22Rv1 (cell line): ENCODE data around the gene NPY5R.

Experiments
- H3K27ac ChIP-seq: fragments of 450-650 bp; 2 replicates; pipeline ENCODE4 v1.5.1; 2017
- ZFX ChIP-seq: fragments of 450-650 bp; IDR thresholded peaks from 2 replicates; pipeline ENCODE4 v1.6.1; 2017; ENCODE audit warnings: antibody characterized with exemption, borderline replicate concordance
- TF ChIP-seq, protein P1 (sequence below): fragments of 450-650 bp; IDR thresholded peaks from 2 replicates; pipeline ENCODE4 v1.5.1; 2017; ENCODE audit warnings: mild to moderate bottlenecking

NPY5R gene

DNA sequence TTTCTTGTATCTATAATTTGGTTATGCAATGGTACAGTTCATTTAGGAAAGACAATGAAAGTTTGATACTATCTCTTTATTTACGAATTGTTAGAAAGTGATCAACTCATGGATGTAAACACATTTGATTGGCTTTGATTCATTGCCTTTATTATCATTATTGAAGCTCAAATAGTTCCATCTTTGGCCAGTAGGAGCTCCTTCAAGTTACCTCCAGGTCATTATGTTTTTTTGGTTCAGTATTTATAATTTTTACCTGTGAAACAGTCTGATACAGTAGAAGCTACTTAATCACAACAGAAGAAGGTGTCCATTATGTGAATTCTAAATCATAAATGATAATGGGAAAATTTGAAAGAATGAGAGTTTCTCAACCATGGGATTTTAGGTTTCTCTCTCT is 12.4 kb downstream of the NPY5R start:
- TF ChIP-seq, protein P1, sequence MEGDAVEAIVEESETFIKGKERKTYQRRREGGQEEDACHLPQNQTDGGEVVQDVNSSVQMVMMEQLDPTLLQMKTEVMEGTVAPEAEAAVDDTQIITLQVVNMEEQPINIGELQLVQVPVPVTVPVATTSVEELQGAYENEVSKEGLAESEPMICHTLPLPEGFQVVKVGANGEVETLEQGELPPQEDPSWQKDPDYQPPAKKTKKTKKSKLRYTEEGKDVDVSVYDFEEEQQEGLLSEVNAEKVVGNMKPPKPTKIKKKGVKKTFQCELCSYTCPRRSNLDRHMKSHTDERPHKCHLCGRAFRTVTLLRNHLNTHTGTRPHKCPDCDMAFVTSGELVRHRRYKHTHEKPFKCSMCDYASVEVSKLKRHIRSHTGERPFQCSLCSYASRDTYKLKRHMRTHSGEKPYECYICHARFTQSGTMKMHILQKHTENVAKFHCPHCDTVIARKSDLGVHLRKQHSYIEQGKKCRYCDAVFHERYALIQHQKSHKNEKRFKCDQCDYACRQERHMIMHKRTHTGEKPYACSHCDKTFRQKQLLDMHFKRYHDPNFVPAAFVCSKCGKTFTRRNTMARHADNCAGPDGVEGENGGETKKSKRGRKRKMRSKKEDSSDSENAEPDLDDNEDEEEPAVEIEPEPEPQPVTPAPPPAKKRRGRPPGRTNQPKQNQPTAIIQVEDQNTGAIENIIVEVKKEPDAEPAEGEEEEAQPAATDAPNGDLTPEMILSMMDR = no peak
- TF ChIP-seq ZFX = no peak
- no peak overlapping the region for H3K27ac ChIP-seq

DNA sequence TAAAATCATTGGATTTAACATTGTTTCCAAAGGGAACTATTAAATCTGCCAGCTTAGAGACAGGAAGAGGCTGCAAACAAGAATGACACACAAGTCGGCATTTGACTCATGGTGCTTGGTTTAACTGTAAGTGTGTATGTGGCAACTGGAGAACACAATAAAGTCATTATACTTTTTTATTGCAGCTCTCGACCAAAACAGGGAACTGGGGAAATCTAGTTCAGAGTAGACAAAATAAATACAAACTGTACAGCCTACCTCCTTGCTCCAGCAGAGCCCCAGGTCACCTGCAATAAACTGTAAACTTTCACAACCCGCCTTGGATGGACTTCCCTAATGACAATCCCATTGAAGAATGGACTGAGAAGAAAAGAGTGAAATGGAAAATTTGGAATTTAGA is 24.0 kb downstream of the NPY5R start:
- TF ChIP-seq ZFX = no peak
- H3K27ac ChIP-seq = no peak overlapping the region

DNA sequence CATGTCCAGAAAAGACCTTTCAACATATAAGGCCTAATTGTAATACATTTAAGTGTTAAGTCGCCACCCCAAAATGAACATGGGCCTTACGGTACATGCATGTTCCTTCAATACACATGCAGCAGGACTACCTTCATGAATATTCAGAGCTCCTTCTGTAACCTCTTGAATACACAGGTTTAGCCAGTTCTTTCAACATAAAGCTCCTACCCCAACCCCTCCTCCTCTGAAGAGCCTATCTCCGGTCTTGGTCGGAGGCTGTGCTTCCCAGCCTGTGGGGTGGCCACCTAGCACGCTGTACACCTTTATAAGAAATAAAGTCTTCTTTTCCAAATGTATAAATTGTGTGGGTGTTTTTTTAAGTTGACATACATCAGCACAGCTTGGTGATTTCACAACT is 28.3 kb downstream of the NPY5R start:
- TF ChIP-seq, protein P1 = no peak
- TF ChIP-seq ZFX = no peak
- H3K27ac ChIP-seq = no peak overlapping the region

DNA sequence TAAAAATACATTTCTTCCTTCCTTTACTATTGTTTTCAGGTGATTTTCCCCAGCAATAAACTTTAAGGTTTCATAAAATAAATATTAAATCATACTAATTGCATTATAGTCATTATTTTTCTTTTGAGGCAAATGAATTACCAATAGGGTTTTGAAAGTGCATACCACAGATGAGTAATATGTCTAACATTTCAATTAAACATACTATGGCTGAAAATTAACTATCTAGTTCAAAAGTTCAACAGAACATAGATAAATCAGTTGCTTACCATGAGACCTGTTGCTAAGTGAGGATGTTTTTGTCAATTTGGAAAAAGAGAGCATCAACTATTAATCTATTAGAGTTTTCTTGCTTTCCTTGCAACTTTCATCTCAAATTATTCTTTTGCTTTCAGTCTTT is 35.0 kb downstream of the NPY5R start:
- no peak for TF ChIP-seq ZFX
- TF ChIP-seq, protein P1 = no peak

DNA sequence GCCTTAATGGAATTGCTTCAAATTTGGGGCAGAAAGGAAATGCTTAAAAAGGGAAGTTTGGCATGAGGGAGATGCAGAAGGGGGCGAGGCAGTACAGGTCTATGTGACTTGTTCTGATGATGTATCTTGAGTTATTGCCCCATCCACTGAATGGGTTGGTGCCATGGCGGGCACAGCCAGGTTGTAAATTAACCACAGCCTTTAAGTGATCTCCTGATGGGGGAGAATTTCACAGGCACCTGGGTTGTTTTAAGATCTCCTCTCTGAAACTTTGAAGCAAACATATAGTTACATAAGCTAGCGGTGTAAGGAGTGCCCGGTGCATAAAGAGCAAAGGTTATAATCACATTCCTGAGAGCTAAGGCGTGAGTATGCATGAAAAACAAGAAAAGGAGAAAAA is 37.0 kb downstream of the NPY5R start:
- TF ChIP-seq, protein P1 = no peak
- TF ChIP-seq ZFX = no peak
- no peak overlapping the region for H3K27ac ChIP-seq

More for the DNA sequence above, 35.0 kb downstream of the NPY5R start:
- no peak overlapping the region for H3K27ac ChIP-seq

DNA sequence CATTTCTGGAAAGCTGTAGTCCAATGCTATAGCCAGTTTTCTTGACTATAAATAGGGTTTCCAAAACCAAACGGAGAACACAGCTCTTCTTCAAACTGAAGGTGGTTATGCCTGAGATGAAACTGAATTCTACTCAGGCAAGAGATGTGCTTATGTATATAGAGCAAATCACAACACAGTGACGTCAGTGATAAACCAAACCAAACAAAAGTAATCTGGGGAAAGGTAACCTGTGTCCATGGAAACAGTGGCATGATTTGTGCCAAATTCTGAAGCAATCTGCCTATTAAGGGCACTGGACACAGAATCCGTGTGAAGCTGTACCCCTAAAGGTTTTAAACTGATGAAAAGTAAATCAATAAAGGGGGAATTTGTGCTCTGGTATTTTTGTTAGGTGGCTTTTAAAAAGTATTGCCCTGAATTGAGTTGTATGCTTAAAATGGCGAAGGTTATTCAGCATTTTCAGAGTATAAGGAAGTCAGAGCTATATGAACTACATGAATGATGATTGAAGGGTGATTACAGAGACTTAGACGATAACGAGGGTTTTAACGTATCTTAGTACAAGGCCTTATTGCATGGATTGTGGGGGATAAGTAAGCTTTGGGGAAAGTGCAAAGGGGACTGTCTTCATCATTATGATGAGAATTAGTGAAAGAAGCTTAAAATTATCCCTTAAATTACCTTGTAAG is 38.6 kb downstream of the NPY5R start:
- TF ChIP-seq ZFX = no peak
- TF ChIP-seq, protein P1 = no peak
- H3K27ac ChIP-seq = no peak overlapping the region

DNA sequence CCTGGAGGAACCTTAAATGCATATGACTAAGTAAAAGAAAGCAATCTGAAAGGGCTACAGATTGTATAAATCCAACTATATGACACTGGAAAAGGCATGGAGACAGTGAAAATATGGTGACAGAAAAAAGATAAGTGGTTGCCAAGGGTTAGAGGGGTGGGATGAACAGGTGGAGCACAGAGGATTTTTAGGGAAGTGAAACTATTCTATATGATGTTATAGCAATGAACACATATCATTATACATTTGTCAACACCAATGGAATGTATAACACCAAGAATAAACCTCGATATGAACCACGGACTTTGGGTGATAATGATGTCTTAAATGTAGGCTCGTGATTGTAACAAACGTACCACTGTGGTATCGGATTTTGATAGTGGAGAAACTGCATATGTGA is 40.7 kb downstream of the NPY5R start:
- no peak for TF ChIP-seq ZFX
- TF ChIP-seq, protein P1 = no peak
- H3K27ac ChIP-seq = no peak overlapping the region

DNA sequence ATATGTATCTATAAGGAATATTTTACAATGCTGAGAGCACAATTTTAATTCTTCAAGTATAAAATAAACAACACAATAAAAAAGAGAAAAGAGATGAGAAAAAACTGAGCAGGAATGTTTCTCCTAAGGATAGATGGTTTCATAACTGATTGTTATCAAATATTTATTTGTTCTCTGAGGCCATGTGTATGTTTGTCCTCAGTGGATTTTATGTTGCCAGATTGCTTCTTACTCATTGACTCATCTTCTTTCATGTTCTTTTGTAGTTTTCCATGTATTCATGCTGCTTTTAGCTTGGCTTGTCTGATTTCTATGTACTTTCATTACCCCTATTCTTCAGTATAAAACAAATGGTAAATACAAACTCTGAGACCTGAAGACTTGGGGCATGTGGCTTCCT is 41.2 kb downstream of the NPY5R start:
- H3K27ac ChIP-seq = no peak overlapping the region
- TF ChIP-seq, protein P1 = no peak
- no peak for TF ChIP-seq ZFX
